Daoy (cell line): Measurements from ENCODE around the gene ATP6V1C2. TPM values are rescaled to one million over a fixed set of nuclear protein-coding genes. Genes with fewer than 3 reads are reported as not detected.

ENCODE experiments used
- DNase-seq: peaks from one replicate; pipeline ENCODE4 v3.0.0-alpha.2; 2015; ENCODE audit warnings: low read depth
- total RNA-seq: library from RNA; depleted of rRNA; stranded (reverse); fragments of >200 nt; shearing (Covaris generic); gene quantifications from 2 replicates; pipeline ENCODE4 v1.2.3, GENCODE V29; 2014

The ATP6V1C2 gene
- total RNA-seq, 1 experiment from 2014 or later, result 0.29 TPM

DNA sequence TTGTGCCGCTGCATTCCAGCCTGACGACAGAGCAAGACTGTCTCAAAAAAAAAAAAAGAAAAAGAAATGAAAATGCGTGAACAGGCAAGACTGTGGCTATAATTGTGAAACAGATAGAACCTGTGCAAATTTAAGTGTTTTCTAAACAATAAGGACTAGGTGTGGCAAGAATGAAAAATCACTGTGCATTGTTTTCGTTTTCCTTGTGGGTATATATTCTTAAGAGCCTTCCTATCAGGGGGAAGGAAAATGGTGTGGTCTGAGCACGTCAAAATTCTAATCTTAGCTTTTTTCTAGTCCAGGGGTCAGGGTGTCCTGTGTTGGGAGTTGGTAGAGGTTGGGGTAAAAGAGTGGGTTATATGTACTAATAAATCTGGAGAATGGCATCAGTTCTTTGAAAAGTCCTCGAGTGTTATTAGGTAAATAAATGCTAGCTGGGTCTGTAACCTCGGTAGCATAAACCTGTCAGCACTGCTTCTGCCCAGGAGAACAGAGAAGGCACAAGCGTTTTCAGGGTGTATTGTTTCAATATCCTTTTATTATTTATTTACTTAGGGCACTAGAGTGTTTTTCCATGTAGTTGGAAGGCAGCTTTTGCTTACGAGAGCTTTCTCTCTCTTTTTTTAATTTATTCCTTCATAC lies 11.6 kb downstream of the ATP6V1C2 start:
- DNase-seq, result no peak

DNA sequence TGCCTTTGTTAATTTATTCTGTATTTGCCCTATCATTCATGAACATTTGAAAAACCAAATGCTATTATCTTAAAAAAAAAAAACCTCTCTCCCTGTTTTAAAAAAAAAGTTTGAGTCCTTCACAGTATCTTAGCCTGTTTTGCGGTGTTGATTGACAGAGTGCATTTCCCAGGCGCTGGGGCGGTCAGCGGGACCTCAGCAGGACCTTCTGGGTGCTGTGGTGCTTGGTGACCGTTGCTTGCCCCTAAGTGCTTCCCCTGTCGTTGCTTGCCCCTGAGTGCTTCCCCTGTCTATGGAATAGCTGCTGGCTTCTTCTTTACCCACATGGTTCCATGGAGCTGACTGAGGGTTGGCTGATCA lies 12.1 kb downstream of the ATP6V1C2 start:
- DNase-seq, result no peak

DNA sequence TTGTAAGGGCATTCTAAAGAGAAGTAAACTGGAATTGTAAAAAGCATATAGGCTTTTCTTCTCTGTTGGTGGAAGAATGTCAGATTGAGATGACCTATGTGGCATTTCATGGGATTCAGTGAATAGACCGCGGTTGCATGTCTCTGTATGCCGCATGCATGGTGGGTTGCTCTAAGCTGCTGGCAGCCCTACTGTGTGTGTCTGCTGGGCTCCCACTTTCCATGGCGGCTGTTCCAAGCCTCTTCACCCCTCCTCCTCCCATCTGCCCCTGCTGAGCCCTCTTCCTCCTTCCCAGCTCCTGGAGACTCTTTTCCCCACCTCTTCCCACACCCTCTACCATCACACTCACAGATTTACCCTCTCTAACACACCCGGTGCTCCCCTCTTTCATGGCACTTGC lies 12.6 kb downstream of the ATP6V1C2 start:
- DNase-seq, result no peak

DNA sequence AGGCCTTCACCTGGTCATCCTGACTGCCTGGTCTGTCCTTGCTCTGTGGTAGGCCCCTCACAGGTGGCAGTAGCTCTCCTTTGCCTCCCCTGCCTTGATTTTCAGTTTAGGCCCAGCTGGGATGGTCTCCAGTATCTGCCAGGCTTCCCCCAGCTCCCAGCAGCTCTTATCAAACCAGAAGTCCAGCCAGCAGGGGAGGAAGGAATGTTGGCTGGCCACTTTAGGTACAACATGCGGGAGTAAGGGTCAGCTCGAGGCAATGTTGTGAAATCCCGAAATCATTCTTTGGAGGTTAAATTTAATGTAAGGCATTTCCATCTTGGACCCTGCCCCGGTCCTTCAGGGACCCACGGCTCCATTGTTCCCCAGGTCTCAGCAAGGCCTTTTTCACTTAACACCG lies 16.8 kb downstream of the ATP6V1C2 start:
- DNase-seq, result no peak

DNA sequence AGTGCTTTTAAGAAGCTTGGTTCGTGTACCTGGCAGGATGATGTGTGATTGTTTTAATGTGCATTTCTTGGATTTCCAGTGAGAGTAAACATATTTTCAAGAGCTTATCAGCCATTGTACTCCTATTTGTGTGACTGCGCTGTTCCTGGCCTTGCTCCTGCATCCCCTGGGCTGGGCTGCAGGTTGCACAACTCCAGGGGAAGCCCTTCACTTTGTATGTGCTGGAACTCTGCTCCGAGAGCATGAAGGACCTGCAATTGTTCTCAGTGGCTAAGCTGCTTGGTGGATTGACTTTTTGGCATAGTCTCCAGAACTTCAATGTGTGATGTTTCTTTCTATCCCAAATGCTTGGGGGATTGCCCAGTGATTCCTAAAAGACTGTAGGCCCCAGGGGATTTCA lies 18.8 kb downstream of the ATP6V1C2 start:
- no peak for DNase-seq

DNA sequence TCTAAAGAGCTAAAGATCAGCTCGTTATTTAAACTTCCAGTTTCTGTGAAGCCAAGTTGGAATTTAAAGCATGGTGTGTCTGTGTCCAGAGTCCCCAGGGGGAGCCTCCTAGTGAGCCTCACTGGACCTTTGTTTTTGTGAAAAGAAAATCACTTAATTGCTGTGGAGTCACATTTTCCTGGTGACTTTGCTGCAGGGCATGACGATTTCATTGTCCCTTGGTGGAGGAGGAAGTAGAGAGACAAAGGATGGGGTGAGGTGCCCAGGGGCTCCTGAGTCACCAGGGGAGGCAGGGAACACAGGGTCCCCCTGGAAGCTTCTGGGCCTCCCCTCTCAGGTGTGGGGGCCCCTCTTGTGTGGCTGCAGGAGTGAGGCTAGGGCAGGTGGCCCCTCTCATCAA lies 19.7 kb downstream of the ATP6V1C2 start:
- no peak for DNase-seq

DNA sequence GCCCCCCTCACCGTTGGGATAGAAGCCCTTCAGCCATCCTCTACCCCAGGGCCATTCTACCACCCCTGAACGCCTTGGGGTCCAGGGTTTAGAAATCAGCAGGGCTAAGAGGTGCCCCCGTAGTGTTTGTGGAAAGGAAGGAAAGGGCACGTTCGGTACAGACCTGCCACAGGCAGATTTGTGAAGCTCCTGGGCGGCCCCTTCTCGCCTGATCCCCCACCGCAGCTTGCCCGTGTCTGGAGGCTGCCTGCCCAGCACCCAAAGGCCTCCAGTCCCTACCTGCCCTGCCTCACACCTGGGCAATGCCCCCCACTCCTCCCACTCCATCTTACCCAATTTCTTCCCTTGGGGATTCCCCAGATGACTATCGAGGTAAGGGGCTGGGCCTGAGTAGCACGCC lies 21.2 kb downstream of the ATP6V1C2 start:
- no peak for DNase-seq

DNA sequence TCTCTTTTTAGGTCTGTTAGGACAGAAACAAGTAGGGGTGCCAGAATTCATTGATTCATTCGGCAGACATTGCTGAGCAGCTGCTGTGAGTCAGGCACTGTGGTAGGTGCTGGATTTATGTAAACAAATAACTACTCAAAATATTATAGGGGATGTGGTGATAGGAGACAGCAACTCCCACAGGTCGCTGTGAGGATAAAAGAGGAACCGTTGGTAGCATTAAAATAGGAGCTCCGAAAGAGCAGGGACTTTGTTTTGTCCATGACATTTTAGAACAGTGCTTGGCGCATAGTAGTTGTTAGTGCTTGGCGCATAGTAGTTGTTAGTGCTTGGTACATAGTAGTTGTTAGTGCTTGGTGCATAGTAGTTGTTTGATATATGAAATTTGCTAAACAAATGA lies 29.2 kb downstream of the ATP6V1C2 start:
- no peak for DNase-seq

DNA sequence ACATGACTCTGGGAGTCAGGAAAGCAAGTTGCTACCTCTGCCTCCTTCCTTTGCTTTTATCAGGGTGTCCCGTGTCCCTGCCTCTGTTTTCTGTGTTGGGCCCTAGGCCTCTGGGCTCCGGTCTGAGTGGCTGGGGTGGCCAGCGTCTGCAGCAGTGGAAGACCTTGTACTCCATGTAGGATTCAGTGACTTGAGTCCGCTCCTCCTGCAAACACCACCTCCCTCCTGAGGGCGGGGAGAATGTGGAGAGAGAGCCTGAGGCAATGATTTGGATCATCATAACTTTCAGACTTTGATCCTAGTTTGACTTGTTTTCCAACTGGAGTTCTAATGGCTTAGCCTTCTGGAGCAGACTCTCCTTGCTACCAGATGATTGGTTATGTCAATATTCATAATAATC lies 30.8 kb downstream of the ATP6V1C2 start:
- DNase-seq, result no peak

DNA sequence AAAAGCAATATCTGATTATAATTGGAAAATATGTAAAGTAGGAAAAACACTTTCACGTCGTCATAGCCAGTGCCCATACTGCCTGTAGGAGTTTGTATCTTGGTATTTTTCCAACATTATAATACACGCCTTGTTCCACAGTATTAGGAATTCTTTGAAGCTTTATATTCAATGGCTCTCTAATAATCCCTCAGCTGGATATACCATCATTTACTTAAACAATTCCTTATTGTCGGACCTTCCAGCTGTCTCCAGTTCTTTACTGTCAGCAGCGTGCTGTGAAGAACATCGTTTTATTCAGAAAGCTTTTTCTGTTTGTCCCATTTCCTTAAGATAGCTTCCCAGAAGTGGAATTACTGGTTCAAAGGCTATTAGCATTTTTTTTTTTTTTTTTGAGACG lies 31.7 kb downstream of the ATP6V1C2 start:
- DNase-seq, result no peak

DNA sequence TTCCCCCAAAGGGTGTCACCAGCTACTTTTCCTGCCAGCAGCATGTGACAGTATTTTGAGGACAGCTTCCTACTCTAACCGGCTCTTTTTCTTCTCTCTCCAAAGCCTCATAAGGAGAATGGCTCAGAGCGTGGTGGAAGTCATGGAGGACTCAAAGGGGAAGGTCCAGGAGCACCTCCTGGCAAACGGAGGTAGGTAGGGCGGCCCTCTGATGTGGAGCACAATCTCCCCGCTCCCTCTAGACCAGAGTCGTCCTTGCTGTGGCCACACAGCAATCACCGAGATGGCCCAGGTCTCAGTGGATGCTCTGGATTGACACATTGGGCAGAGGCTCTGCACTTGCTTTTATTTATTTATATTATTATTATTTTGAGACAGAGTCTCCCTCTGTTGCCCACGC lies 32.4 kb downstream of the ATP6V1C2 start:
- no peak for DNase-seq

DNA sequence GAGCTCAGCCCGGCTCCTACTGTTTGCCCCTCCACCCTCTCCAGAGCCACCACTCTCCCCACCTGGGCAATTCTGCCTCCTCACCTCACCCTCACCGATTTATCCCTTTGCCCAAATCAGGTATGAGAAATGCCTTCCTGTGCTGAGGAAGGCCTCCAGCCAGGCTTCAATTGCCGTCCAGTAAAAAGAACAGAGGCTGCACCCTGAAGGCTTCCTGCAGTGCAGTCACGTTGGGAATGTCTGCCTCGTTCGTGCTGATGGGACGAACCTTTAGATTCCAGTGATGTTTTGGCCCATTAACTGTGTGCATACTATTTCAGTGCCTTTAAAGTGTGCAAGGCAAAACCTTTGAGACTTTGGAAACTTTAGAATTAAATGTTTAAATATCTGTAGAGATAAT lies 34.2 kb downstream of the ATP6V1C2 start:
- no peak for DNase-seq

DNA sequence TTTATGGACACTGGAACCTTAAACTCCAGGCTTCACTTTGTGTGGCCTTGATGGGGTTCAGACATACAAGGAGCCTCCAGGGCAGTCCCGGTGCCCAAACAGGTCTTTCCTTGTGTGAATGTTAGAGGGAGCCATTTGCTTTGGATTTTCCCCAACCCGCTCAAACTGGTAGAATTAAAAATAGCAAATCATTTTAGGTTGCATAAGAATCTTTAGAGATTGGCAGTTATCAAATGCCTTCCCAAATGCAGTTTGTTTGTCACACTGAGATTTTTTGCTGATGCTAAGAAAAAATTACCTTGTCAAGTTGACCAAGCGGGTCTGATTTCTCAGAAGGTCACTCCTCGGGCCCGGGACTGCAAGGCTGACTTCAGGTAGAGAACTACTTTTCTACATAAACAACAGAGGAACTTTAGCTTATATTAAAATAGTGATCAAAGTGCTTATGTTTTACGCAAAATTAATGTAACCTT lies 36.4 kb downstream of the ATP6V1C2 start:
- no peak for DNase-seq

DNA sequence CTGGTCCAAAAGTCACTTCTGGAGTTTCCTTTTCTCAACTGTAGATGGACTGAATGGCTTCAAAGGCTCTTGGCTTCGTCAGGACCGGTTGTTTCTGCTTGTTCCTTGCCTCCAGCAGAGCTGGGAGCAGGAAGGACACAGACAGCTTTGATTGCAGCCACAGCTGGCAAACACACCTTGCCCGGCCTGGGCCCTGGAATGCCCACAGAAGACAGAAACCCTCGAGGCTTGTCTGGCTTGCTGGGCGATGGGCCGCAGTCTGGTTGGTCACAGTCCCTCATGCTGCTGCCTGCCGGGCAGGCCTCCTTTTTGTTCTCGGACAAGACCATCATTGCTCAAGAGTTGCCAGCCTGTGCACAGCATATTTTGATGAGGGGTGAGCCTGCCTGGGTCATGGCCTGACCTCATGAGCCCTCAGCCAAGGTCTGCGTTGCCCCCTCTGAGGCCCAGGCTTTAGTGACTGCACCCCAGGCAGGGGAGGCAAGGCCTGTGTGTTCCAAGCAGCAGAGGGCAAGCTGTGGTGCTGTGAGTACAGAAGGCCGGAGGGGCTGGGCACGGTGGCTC lies 37.8 kb downstream of the ATP6V1C2 start:
- DNase-seq, result no peak

DNA sequence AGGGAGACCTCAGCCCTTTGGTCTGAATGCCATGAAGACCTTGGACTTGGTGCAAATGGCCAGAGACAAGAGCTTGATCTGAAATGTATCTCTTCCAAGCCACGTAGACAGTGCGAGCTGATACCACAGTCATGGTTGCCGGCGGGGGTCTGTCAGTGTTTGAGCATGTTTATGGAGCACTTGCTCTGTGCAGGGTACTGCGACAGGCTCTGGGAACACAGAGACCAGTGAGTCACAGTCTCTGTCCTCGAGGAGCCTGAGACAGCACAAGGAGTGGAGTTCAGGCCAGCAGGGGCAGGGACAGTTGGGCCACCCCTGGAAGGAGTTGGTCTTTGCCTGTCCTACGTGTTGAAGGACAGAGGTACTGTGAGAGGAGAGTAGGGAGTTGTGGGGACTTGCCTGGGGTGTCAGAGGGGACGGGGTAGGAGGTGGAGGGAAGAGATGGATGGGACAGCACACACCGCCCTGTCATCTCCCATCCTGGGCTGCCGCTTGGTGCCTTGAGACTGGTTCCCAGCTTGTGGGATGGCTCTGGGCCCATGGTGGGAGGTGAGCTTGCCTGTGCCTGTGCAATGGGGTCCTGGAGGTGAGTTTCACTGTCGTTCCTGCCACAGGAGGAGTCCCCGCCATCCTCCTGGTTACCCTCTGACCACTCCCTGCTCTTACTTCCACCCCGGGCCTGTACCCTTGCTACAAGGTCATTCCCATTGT lies 39.5 kb downstream of the ATP6V1C2 start:
- no peak for DNase-seq

DNA sequence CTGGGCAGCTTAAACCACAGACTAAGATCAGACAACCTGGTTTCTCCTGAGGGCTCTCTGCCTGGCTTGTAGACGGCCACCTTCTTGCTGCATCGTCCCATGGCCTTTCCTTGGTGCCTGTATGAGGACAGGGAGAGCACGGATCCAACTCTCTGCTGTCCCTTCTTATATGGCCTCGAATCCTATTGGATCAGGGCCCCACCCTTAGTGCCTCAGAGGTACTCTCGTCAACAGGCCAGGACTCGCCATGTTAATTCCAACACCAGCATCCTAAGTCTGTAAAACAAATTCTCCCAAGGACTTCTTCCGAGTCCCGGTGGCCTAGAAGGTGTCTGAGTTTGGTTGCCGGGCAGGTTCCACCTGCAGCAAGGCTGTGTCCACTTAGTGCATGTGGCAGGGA lies 40.2 kb downstream of the ATP6V1C2 start:
- DNase-seq, result no peak

DNA sequence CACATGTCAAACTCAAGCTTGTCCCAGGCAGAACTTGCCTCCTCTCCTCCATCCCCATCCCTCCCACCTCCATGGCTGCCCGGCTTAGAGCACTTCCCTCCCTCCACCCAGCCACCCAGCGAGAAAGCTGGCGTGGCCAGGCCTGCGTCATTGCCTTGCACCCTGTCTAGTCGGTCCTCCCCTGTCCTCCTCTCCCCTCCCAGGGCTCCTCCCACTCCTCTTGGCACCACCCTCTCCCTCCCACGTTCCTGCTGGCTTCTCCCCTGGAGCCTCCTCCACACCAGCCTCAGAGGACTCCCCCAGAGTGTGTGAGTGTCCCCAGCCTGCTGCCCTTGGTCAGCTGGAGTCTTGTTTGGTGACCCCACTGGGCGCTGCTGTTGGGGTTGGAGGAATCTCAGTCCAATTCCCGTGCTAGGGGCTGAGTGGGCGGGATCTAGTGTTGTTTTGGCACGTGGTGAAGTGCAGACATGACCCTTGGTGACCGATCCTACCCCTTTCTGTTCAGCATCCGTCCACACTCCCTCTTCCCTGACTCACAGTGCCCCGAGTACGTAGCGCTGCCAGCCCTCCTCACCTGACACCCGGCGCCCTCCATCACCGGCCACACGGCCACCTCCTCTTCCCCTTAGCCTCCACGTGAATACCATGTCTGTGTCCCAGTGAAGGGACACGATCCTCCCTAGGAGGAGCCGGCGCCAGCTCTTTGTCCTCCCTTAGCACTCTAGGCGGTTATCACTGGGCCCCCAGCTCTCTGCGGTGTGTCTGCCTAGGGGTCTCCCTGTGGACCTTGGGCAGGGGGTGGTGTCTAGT lies 41.4 kb downstream of the ATP6V1C2 start:
- peak; percentile 70 for DNase-seq

DNA sequence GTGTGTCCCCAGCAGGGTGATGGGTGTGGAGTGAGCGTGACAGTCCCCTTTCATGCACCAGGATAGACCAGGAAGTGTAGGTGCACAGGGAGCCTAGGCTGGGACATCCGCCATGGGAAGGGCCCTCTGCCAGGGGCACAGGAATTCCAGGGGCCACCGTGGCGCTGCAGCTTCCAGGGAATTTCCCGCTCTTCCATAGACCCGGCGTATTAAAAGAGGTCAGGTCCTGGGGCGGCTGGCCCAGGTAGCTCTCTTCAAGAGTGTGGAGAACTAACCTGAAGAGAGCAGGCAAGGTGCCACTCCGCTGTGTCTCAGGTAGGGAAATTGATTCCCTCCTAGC lies 42.0 kb downstream of the ATP6V1C2 start:
- DNase-seq, result no peak

DNA sequence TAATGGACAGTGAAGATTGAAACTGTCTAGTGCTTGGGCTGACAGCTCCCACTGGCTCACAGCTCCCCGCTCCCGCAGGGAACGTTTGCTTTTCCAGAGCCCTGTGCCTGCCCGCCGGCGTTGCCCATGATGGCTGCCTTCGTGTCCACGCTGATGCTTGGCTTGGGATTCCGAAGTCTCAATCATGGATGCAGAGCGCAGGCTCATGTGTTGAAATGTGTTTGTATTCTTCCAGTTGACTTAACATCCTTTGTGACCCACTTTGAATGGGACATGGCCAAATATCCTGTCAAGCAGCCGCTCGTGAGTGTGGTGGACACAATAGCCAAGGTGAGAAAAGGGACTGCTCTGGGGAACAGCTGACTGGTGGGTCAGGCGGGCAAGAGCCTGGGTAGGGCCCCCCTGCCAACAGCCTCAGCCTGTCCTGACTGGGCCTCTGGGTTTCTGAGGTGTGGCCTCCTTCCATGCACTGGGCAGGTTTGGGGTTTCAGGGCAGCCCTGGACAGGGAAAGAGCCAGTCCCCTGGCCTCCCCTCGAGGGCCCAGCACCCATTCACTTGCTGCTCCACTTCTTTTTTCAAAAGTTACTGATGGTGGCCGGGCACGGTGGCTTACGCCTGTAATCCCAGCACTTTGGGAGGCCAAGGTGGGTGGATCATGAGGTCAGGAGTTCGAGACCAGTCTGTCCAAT lies 42.8 kb downstream of the ATP6V1C2 start:
- DNase-seq, result no peak

DNA sequence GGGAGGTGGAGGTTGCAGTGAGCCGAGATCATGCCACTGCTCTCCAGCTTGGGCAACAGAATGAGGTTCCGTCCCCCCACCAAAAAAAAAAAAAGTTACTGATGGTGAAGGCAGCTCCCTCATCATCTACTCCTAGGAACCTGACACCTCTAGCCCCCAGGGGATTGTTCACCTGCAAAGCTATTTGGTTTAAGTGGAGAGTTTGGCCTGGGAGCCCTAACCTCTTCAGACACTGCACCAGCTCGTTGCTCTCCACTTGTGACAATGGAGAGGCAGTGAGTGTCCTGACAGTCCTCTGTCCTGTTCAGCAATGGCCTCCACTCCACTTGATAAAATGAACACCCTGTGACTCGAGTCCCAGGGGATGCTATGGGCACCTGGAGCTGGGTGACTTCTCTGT lies 43.5 kb downstream of the ATP6V1C2 start:
- no peak for DNase-seq

DNA sequence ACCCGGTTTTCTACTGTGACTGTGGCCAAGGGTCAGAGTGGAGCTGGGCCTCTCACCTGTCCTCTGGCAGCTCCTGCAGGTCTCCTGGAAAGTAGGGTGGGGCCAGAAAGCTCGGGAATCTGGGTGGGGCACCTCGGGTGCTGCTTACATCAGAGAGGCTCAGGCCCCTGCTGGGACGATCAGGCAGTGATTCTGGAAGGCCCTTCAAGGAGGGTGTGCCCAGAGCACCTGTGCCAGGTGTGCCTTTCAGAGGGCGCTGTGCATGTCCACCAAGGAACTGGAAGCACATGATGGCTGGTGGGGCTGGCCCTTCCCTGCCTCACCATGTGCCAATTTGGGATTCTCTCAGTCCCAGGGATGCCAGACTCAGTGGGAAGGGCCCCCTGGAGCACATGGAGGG lies 44.0 kb downstream of the ATP6V1C2 start:
- no peak for DNase-seq

DNA sequence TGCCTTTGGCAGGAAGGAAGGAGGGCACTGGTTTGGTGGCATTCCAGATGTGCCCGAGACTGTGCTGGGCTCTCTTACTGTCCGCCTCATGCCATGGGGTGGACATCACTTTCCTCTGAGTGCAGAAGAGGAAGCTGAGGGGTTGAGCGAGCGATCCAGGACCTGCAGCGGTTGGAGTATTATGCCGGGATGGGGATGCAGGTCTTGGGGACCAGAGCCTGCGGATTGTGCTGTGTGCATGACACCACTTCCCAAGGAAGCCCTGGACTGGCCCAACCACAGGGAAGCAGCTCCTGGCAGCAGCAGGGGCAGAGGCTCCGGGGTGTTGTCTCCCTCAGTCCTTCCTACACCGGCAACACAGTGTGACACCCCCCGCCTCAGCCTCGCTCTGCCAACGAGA lies 44.5 kb downstream of the ATP6V1C2 start:
- no peak for DNase-seq
